Keratinocyte (primary cell): ENCODE measurements around the gene SLIT3.

Experiments used
- EZH2 ChIP-seq: IDR thresholded peaks from one replicate; pipeline ENCODE4 v1.6.1; 2012; ENCODE audit warnings: inconsistent platforms, mild to moderate bottlenecking, low read length, moderate library complexity
- TF ChIP-seq, protein P1 (sequence below), 3 experiments: IDR thresholded peaks in 1 of 3; conservative IDR thresholded peaks in 1 of 3; optimal IDR thresholded peaks in 1 of 3; 2 replicates in 2 of 3; 3 replicates in 1 of 3; pipeline versions ENCODE3 to v1.5.1; 2011; ENCODE audit warnings: low read length in 3 of 3, mild to moderate bottlenecking in 3 of 3, moderate library complexity in 2 of 3, control low read depth in 1 of 3, inconsistent platforms in 1 of 3; ENCODE audit not compliant: insufficient read depth in 2 of 3; ENCODE audit errors: extremely low read depth in 1 of 3

DNA sequence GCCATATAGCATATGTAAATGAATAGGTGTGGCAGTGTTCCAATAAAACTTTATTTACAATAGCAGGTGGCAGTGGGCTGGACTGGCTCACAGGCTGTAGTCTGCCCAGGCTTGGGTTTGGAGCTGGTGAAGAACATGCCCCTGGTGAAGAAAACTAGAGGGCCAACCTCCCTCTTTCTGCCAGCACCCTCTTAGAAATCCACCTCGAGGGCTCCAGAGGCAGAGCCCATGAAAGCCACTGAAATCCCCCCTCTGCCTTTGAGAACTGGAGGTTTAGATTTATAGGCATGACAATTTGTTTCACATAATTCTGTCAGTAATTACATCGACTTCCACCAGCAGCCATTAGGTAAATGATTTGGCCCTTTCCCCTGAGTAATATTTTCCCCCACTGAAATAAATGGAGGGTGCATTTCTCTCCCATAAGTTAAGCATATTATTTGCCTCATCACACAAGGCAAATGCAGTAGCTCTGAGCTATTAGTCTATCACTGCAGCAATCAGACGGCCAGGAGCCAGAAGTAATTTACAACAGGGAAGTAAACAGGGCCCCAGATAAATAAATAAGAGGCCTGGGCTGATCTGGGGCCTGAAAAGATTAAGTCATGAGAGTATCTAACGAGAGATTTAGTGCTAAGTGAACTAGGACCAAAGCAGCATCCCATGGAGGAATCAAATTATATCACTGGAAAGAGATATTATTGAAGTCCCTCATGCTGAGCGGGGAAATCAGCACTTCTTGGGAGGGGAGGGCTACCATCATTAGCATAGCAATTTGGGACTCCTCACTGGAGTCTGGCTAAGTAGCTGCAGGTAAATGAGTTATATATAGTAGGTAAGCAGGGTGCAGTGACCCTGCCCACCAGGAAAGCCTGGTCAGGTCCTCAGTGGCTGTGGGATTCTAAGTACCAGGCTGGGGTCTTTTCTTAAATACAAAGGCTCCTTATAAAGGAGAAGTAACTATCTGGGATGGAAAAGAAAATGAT is 123.9 kb downstream of the SLIT3 start:
- TF ChIP-seq, protein P1, sequence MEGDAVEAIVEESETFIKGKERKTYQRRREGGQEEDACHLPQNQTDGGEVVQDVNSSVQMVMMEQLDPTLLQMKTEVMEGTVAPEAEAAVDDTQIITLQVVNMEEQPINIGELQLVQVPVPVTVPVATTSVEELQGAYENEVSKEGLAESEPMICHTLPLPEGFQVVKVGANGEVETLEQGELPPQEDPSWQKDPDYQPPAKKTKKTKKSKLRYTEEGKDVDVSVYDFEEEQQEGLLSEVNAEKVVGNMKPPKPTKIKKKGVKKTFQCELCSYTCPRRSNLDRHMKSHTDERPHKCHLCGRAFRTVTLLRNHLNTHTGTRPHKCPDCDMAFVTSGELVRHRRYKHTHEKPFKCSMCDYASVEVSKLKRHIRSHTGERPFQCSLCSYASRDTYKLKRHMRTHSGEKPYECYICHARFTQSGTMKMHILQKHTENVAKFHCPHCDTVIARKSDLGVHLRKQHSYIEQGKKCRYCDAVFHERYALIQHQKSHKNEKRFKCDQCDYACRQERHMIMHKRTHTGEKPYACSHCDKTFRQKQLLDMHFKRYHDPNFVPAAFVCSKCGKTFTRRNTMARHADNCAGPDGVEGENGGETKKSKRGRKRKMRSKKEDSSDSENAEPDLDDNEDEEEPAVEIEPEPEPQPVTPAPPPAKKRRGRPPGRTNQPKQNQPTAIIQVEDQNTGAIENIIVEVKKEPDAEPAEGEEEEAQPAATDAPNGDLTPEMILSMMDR (optimal IDR thresholded peaks at IDR 0.05 in 1 of 3, IDR thresholded peaks at IDR 0.05 in 1 of 3, conservative IDR thresholded peaks at IDR 0.05 in 1 of 3; ENCODE audit: extremely low read depth in 1 of 3, insufficient read depth in 2 of 3, low read length in 3 of 3) = no peak
- TF ChIP-seq EZH2 = no peak
